Fibroblast of skin of right quadriceps (primary cell): ENCODE results near the gene SCRN2.

Source experiments
- DNase-seq: peaks from one replicate; pipeline ENCODE4 v3.0.0-alpha.2; 2013

Gene SCRN2

GRCh38 chr17:47871048-47871447 lies 30.0 kb upstream of the SCRN2 start:
- no peak for DNase-seq

GRCh38 chr17:47870056-47870455 lies 29.0 kb upstream of the SCRN2 start:
- no peak for DNase-seq

- DNase-seq: no peak
Observed at GRCh38 chr17:47869114-47869513, 28.0 kb upstream of the SCRN2 start.

GRCh38 chr17:47867813-47868533 lies 26.9 kb upstream of the SCRN2 start:
- no peak for DNase-seq

GRCh38 chr17:47866941-47867340 lies 25.9 kb upstream of the SCRN2 start:
- no peak for DNase-seq

- DNase-seq: no peak
Observed at GRCh38 chr17:47864791-47865216, 23.7 kb upstream of the SCRN2 start.

GRCh38 chr17:47862621-47863440 lies 21.8 kb upstream of the SCRN2 start:
- DNase-seq: peak; percentile 86

GRCh38 chr17:47860386-47860785 lies 19.3 kb upstream of the SCRN2 start:
- DNase-seq: no peak

- no peak for DNase-seq
Observed at GRCh38 chr17:47857551-47858455, 16.7 kb upstream of the SCRN2 start.

GRCh38 chr17:47856830-47857229 lies 15.8 kb upstream of the SCRN2 start:
- DNase-seq: no peak

- no peak for DNase-seq
Observed at GRCh38 chr17:47855737-47856136, 14.7 kb upstream of the SCRN2 start.

GRCh38 chr17:47853616-47854015 lies 12.5 kb upstream of the SCRN2 start:
- no peak for DNase-seq

- no peak for DNase-seq
Observed at GRCh38 chr17:47852113-47852949, 11.3 kb upstream of the SCRN2 start.

- DNase-seq: no peak
Observed at GRCh38 chr17:47851764-47852112, 10.7 kb upstream of the SCRN2 start.

GRCh38 chr17:47850692-47851573 lies 9.9 kb upstream of the SCRN2 start, which contains the start of gene SP6:
TSS of gene SP6 (minus strand) at chr17:47851163. CDS start at chr17:47848429, 2,734 bp downstream.
- peak; percentile 38 for DNase-seq

GRCh38 chr17:47850373-47850691 lies 9.3 kb upstream of the SCRN2 start:
- DNase-seq: no peak

- no peak for DNase-seq
Observed at GRCh38 chr17:47848198-47848513, 7.1 kb upstream of the SCRN2 start.

- DNase-seq: no peak
Observed at GRCh38 chr17:47847341-47848197, 6.5 kb upstream of the SCRN2 start.

GRCh38 chr17:47846716-47847340 lies 5.8 kb upstream of the SCRN2 start:
- no peak for DNase-seq

GRCh38 chr17:47845716-47846075 lies 4.6 kb upstream of the SCRN2 start:
- DNase-seq: no peak
